GM12891 (cell line): ENCODE data around the gene N4BP3.
A peak's percentile ranks its signal among the peaks of the same experiment; 100 is the strongest.

Experiments used
- DNase-seq: peaks from one replicate; pipeline ENCODE4 v3.0.0; 2011; ENCODE audit warnings: low spot score; ENCODE audit not compliant: insufficient read length
- FAIRE-seq: peaks from 2 replicates; lab custom pipeline; 2011; peaks lifted over from hg19 to GRCh38; lab: Jason Lieb, UNC
- PAX5 ChIP-seq: IDR thresholded peaks from 2 replicates; pipeline ENCODE4 v1.6.1; 2011; ENCODE audit warnings: low read length, moderate library complexity, mild to moderate bottlenecking; ENCODE audit not compliant: insufficient read depth, severe bottlenecking
- POLR2A ChIP-seq: IDR thresholded peaks from 2 replicates; pipeline ENCODE4 v1.6.1; 2011; ENCODE audit warnings: low read depth, low read length, control low read depth
- POLR2AphosphoS5 ChIP-seq: IDR thresholded peaks from 2 replicates; pipeline ENCODE4 v1.6.1; 2011; ENCODE audit warnings: low read depth, low read length, control low read depth
- POU2F2 ChIP-seq: IDR thresholded peaks from 2 replicates; pipeline ENCODE4 v1.6.1; 2011; ENCODE audit warnings: low read depth, mild to moderate bottlenecking, control low read depth, low read length, moderate library complexity
- SPI1 ChIP-seq: IDR thresholded peaks from 2 replicates; pipeline ENCODE4 v1.6.1; 2011; ENCODE audit warnings: low read depth, low read length, control low read depth
- TAF1 ChIP-seq: IDR thresholded peaks from 2 replicates; pipeline ENCODE4 v1.6.1; 2011; ENCODE audit warnings: low read depth, low read length, control low read depth

N4BP3 gene

DNA sequence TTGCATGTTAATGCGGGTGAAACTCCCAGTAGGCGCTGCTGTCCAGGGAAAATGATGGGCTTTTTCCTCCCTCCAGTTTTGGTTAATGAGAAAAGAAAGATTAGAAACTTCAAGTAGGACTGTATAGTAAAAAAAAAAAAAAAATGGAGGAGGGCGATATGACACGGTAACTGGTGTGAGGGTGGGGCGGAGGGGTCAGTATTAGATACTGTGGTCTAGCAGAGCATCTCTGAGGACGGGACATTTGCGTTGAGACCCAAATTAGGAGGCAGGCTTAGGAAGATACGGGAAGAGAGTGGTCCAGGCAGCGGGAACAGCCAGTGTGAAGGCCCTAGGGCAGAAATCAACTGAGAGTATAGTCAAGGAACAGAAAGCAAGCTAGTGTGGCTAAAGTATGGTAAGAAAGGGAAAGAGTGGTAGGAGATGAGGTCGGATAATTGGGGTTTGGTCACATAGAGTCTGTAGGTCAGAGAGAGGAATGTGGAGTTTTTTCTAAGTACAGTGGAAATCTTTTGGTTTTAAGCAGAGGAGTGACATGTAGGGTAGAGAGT lies 18.2 kb downstream of the N4BP3 start:
- no peak for TF ChIP-seq POLR2AphosphoS5
- no peak for TF ChIP-seq SPI1
- no peak for TF ChIP-seq TAF1
- TF ChIP-seq POLR2A, result no peak
- no peak for TF ChIP-seq PAX5
- no peak for TF ChIP-seq POU2F2
- no peak for FAIRE-seq
- DNase-seq, result no peak

DNA sequence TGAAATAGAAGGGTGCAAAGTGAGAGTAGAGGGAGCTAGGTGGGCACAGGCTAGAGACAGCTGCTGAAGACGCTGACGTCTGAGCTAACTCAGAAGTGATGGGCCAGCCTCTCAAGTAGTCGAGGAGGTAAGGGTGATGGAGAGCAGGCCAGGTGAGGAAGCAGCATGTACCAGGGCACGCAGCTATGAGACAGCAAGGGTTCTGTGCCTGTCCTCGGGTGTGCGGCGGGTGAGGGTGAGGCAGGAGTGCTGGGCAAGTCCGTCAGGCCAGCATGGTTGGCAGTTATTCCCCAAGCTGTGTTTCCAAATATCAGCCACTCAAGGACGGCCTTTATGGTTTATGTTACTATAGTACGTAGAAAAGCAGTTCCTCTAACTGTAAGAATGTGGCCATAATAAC lies 23.7 kb downstream of the N4BP3 start:
- no peak for FAIRE-seq
- no peak for DNase-seq
- TF ChIP-seq POLR2AphosphoS5, result peak; percentile 48; the same call in 1 of the 2 replicates
- TF ChIP-seq TAF1, result no peak
- no peak for TF ChIP-seq POLR2A
- no peak for TF ChIP-seq SPI1
- TF ChIP-seq PAX5, result no peak
- TF ChIP-seq POU2F2, result no peak

DNA sequence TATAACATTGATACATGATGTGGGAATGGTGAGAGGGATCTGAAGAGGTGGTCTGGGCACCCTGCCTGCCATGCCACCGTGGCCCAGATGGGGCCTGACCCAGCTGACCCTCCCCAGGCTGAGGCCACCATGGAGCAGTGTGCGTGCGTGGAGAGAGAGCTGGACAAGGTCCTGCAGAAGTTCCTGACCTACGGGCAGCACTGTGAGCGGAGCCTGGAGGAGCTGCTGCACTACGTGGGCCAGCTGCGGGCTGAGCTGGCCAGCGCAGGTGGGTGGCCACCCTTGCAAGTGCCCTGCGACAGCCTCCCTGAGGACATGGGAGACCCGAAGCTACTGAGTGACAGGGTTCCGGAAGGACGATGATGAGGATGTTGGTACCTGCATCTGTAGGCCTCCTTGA lies 24.7 kb downstream of the N4BP3 start:
- FAIRE-seq (no peak), DNase-seq (no peak)
- TF ChIP-seq SPI1 (no peak), POLR2A (no peak), PAX5 (no peak)

DNA sequence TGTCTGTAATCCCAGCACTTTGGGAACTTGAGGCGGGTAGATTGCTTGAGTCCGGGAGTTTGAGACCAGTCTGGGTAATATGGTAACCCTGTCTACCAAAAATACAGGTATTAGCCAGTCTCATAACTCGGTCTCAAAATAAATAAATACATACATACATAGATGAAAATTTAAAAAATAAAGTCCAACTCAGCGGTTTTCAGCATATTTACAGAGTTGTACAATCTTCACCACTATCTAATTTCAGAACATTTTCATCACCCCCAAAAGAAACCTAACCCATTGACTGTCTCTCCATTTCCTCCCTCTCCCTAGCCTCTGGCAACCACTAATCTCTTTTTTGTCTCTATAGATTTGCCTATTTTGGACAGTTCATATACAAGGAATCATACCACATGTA lies 28.2 kb downstream of the N4BP3 start:
- no peak for DNase-seq
- no peak for TF ChIP-seq SPI1
- TF ChIP-seq POU2F2, result no peak
- no peak for FAIRE-seq

DNA sequence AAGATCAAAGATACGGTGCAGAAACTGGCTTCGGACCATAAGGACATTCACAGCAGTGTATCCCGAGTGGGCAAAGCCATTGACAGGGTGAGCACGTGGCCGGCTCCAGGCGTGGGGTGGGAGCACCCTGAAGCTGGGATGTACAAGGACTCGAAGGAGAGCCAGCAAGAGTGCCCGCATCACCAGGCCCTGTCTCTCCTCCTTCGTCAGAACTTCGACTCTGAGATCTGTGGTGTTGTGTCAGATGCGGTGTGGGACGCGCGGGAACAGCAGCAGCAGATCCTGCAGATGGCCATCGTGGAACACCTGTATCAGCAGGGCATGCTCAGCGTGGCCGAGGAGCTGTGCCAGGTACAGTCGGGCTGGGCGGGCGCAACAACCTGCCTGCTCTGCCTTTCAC lies 29.3 kb downstream of the N4BP3 start:
- FAIRE-seq (no peak), DNase-seq (no peak)
- no peak for TF ChIP-seq TAF1
- no peak for TF ChIP-seq PAX5
- TF ChIP-seq POU2F2, result no peak
- no peak; the same call in 1 of the 2 replicates for TF ChIP-seq POLR2A
- no peak for TF ChIP-seq SPI1
- no peak for TF ChIP-seq POLR2AphosphoS5

DNA sequence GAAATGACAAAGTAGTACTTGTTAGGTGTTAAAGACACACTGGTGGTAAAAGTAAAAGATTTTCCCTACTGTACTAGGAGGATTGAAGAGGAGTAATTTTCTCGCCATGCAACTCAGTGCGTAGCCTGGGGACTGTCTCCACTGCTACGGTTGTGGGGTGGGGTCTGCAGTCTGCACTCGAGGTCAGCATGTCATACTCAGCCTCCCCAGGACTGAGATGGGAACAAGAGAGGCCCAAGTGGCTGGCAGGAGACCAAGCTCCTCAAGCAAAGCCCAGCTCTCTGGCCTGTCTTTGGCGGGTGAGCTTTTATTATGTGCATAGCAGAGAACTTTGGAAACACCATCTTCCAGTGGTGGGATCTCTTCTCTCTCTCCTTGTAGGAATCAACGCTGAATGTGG lies 29.9 kb downstream of the N4BP3 start:
- TF ChIP-seq SPI1, result no peak
- no peak for TF ChIP-seq POLR2AphosphoS5
- no peak for TF ChIP-seq POU2F2
- TF ChIP-seq TAF1, result no peak
- no peak for TF ChIP-seq PAX5
- no peak for TF ChIP-seq POLR2A
- FAIRE-seq (no peak), DNase-seq (no peak)

DNA sequence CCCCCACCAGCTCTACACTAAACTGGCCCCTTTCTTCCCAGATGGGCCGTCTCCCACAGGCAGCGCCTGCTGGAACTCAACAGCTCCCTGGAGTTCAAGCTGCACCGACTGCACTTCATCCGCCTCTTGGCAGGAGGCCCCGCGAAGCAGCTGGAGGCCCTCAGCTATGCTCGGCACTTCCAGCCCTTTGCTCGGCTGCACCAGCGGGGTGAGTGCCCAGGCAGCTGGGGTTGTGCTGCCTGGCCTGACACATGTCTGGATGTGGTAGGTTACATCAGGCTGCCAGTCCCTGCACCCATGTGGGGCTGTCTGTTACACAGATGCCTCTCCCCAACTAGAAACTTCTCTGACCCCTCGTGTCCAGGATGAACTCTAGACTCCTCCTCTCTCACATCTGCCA lies 30.6 kb downstream of the N4BP3 start:
- FAIRE-seq, result no peak
- DNase-seq, result no peak
- TF ChIP-seq POU2F2, result no peak
- no peak for TF ChIP-seq POLR2AphosphoS5
- no peak for TF ChIP-seq TAF1
- no peak for TF ChIP-seq PAX5
- no peak for TF ChIP-seq SPI1
- TF ChIP-seq POLR2A, result no peak

DNA sequence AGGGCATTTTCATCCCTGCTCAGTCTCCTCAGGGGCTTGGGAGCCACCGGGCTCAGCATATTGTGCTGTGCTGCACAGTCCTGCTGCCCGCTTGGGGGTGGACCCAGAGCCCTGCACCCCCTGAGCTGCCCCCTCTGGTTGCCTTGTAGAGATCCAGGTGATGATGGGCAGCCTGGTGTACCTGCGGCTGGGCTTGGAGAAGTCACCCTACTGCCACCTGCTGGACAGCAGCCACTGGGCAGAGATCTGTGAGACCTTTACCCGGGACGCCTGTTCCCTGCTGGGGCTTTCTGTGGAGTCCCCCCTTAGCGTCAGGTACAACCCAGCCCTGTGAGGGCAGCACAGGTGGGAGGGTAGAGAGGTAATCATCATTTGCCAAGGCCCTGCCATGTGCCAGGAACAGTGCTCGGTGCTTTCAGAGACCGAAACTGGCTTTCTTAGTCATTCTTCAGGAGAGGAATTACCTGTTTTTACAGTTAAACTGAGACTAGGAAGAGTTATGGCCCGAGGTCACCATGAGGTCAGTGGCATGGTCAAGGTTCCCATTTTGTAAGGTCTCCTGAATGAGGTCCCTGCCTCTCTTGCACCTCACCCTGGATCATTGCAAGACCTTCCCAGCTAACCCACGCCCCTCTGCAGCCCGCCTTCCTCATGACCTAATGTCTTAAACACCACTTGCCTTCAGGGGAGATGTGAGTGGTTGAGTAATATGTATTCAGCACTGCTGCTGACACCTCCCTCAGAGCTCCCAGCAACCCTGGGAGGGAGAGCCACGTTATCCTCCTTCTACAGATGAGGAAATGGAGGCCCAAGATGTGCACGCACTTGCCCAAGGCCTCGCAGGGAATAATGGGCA lies 32.9 kb downstream of the N4BP3 start:
- DNase-seq, result peak; percentile 70
- no peak for TF ChIP-seq POLR2AphosphoS5
- no peak for TF ChIP-seq POLR2A
- TF ChIP-seq SPI1, result no peak
- no peak for TF ChIP-seq TAF1
- no peak for TF ChIP-seq PAX5
- no peak for TF ChIP-seq POU2F2
- FAIRE-seq, result peak; percentile 78

DNA sequence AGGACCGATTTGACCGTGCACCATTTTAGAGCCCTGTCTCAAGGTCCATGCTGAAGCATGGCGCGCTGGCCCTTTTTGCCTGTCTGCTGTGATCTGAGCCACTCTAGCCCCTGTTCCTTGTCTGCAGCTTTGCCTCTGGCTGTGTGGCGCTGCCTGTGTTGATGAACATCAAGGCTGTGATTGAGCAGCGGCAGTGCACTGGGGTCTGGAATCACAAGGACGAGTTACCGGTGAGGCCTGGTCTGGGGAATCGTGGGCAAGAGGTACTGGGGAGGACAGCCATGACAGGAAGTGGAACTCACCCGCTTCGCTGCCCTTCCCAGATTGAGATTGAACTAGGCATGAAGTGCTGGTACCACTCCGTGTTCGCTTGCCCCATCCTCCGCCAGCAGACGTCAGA lies 34.1 kb downstream of the N4BP3 start:
- TF ChIP-seq POLR2A (no peak), POU2F2 (no peak), PAX5 (no peak), SPI1 (no peak), TAF1 (no peak), POLR2AphosphoS5 (no peak; the same call in 1 of the 2 replicates)
- no peak for DNase-seq
- FAIRE-seq, result no peak

DNA sequence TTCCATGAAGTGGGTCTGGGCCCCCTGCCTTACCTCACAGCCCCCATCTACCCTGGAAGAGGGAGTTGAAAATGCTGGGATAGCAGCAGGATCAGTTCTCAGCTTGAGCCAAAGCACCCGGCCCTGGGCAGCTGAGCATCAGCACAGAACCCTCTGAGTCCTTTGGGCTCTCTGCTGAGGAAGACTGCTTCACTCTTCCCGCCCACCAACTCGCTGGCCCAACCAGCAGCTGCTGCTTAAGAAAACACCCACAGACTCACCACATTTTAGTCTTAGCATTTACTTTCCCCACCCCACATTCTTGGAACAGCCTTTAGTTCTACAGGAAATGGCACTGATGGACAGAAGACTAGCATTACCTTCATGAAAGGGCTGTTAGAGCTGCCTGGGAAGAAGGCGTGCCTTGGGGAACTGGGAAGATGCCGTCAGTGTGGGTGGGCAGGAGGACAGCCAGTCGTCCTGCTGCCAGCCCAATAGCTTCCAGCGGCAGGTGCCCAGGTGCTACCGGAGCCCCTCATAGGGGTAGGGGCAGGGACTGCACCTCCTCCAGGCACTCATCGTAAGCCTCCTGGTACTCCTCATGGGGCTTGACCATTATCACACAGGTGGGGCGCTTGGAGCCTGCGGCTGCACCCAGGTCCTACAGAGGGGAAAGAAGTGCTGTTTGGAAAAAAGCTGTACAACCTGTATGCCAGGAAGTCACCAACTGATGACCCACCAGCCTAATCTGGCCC lies 36.0 kb downstream of the N4BP3 start:
- DNase-seq (no peak), FAIRE-seq (peak; percentile 45)
- TF ChIP-seq POU2F2 (no peak), POLR2AphosphoS5 (no peak), PAX5 (no peak), POLR2A (no peak), TAF1 (no peak), SPI1 (no peak)
